NCI-H2107 (cell line): ENCODE data around the gene ZMIZ1.

Experiments used
- DNase-seq: peaks from one replicate; lab custom pipeline; 2025; lab: John Stamatoyannopoulos, UW

Gene ZMIZ1

DNA sequence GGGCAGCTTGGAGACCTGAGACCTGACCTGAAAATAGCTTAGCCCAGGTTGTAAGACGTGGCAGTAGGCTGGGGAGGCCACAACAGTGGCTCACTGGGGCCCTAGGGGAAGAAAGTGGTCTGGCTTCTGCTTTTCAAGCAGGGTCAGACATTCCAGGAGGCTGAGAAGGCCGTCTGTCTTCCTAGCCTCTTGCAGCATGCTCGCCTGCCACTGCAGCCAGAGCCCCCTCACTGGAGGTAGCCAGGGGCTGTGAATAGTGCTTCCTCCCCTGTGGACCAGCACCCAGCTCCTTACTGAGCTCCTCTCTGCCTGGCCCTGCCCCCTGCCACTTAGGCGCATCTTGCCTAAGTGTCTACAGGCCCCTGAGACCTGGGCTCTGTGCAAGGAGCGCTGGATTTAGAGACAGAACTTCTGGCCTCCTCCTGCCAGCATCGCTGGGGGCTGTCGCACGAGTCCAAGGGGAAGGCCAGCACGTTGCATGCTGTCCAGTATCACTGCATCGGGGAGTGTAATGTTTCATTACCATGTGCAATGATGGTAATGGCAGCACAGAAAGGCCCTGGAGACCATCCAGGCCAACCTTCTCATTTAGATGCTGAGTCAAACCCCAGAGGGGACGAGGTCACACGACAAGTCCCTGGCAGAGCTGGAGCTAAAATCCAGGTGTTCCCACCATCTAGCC is 12.7 kb downstream of the ZMIZ1 start:
- no peak for DNase-seq

DNA sequence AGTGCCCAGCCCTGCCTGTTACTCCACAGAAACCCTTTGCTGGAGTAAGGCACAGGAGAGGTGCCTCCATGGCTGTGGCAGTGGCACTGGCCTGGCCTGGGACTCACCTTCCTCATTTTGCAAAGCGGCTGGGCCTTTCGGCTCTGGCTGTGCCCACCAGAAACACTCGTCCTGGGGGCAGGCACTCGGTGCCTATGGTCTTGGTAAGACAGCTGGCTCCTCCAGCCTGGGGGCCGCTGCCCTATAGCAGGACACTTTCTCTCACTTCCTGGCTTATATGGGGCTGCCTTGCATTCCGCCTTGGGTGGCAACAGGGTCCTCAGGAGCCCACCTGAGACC is 13.2 kb downstream of the ZMIZ1 start:
- DNase-seq: no peak

DNA sequence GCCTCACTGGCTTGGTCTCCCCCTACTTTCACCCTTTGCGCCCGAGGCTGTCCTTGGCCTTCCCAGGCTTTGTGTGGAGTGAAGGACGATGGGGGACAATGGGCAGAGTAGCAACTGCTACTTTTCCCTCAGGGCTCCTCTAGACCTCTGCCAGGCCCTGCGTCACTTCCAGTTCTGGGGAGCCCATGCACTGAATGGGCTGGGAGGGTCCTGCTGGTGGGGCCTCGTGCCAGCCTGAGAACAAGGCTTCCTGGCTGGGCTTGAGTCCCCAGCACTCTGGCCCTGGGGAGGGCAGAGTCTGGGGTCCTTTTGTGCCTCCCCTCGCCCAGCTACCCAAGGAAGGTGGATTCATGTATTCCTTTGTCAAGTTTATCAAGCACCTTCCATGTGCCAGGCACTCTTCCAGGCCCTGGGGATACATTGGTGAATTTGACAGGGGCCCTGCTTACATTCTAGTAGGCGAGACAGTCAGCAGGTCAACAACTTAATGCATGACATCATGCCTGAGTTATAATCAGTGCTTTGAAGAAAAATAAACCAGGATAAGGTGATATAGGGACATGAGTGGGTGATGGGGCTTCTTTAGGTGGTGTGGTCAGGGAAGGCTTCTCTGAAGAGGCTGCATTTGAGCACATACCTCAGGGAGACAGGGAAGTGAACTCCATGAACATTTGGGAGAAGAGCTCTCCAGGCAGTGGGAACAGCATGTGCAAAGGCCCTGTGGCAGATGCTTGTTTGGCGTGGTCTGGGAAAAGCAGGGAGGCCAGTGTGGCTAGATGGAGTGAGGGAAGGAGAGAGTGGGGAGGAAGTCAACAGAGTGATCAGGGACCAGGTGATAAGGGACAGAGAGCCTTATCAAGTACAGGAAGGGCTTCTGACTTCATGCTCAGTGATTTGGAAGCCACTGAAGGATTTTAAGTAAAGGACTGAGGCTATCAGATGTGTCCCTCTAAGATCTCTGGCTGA is 14.1 kb downstream of the ZMIZ1 start:
- no peak for DNase-seq

- no peak for DNase-seq
These were observed 15.5 kb downstream of the ZMIZ1 start for GRCh38 chr10:79084012-79084971.

GRCh38 chr10:79084972-79085597 is 16.3 kb downstream of the ZMIZ1 start:
- no peak for DNase-seq

GRCh38 chr10:79086822-79087221 is 18.1 kb downstream of the ZMIZ1 start:
- DNase-seq: no peak

DNA sequence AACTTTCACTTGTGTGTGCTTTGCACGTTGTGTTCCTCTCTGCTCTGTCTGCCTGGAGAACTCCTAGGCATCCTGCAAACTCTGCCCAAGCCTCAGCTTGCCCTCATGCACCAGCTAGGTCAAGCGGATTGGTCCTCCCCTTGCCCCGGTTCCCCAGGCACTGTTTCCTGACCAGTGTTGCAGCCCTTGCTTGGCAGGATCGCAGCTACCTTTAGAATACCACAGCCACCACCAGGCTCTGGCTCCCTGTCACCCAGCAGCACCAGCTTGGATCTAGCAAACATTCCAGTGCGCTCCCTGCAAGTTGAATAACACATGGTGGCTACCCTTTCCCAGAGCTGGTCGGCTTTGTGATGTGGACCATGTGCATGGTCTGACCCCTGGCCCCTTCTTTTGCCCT is 19.0 kb downstream of the ZMIZ1 start:
- no peak for DNase-seq

DNA sequence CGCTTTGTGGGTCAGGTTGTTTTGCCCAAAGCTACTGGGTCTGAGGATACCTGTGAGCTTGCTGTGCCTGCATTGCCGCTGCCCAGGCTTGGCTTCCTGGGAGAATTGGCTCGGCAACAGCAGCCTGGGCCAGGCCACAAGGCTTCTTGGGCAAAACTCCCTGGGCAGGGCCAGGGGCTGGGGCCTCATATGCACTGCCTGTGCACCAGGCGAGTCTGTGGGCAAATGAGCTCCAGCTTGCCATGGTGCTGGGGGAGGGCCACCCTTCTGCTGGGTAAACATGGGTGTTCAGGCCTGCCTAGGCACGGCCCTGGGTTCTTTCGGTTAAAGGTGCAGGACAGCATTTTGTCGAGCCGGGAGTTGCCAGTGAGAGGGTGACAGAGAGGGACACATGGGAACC is 19.4 kb downstream of the ZMIZ1 start:
- DNase-seq: no peak

DNA sequence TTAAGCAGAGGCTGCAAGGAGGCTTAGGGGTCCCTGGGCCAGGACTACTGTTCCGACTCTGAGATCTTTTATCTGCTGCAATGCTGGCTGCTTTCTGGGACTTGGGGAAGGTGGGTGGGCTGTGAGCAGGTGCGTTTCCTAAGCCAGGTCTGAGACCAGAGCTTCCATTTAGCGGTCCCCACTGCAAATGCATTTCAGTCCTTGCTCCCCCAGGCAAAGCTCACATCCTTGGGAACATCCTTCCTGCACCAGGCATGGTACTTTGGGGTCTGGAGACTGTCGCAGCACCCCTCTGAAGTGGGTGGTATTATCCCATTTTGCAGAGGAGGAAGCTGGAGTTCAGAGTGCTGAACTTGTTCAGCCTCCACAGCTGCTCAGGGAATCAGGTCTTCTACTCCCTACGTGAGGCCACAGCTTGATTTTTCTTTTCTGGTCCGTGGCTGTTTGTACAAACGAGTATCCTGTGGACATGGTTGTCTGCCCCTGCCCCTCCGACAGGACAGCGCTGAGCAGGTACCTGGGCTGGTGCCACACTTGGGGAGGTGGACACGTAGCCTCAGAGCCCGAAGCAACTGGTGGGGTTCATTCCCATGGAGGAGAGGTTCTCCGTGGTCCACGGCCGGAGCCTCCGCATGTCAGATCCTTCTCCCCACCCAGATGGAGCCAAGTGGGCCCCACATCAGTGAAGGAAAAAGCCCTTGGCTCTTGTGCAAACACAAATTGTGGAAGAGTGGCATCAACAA is 20.0 kb downstream of the ZMIZ1 start:
- no peak for DNase-seq

DNA sequence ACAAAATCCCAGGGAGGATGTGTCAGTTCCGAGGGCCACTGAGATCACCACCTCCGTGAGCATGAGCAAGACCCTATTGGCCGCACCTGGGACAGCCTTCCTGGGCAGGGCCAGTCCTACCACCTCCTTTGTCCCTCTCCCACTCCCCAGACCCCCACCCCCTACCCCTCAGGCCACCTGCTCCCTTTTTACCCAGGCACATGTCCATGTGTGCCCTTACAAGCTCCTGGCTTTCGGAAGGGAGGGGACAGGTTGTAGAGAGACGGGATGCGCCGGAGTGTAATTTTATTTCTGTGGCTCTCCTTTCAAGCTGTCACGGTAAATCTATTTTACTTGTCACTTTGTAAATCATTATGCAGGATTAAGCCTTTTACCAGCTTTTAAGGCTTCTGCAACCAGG is 20.9 kb downstream of the ZMIZ1 start:
- no peak for DNase-seq

DNA sequence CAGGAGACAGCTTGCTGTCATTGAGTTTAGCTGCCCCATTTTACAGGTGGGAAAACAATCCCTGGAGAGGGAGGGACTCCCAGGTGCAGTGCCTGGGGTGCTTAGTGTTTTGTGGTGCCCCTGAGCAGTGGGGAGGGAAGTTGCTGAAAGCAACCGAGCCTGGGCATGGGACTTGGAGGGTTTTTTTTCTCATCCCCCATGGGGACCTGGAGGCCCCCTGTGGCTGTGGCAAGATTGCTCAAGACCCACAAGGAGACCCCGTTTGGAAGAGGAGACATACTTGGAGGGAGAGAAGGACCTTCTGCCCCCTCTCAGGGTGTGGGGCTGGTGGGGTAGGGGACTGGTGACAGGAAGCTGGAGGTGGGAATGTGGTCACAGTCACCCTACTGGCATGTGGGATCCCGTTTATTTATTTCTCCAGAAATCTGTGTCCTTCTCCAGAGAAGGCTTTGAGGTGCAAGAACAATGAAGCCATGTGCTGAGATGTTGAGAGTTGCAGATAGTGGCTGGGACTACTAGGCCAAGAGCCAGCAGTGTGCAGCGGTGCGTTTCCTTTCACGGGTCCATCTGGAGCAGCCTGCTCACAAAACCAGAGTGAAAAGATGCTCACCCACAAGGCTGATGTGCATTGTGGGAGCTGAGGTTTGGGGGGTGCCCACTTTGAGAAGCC is 21.5 kb downstream of the ZMIZ1 start:
- DNase-seq: no peak

DNA sequence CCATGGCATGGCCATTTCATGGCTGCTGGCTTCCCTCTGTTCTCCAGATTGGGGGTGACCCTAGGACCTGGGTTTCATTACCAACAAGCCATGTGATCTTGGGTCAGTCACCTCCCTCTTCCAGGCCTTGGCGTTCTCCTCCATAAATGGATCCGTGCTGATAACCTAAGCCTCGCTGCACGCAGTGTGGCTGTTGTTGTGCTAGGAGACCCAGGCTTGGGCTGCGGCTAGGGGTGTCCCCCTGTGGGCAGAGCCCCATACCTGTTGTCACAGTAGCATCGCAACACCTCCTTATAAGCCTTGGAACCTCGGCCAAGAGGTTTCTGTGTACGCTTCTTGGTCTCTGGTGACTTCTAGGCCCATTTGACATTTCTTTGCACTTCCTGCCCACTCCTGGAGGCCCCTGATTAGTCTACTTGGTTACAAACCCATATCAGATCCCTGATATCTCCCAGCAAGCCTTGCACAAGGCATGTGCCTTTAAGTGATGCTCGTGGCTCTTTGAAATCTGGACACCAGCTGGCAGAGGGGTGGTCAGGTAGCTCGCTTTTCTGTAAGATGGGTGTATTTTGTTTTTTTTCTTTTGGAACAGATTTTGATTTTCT is 23.6 kb downstream of the ZMIZ1 start:
- no peak for DNase-seq

DNA sequence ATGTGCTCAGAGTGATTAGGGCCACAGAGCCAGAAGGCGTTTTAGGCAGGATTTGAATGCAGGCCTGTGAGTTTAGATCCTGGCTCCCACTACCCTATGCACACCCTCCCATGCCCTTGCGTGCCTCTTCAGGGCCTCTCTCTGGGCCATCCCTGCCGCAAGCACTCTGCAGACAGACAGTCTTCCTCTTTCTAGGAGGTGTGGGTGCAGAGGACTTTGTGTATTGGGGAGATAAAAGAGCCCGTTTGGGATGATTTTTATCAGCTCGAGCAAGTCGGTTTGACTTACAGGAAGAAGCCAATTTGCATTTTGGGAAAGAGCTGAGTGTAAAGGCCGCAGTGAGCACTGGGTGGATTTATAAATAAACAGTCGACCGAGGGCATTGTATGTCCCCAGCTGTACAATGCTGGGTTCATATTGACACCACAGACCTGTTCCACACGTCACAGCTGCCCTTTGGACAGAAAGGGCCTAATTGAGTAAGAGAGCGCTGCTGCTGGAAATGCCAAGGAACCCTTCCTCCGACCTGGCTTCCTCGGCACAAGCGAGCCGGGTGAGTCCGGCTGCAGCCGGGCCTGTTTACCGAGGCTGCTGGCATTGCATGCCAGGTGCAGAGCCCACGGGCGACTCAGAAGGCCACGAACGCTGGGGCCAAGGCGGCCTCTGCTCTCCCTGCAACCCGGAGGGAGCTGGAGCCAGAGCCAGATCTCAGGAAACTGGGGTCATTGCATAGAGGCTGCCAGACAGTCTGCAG is 25.1 kb downstream of the ZMIZ1 start:
- DNase-seq: no peak

- no peak for DNase-seq
These were observed 25.8 kb downstream of the ZMIZ1 start for GRCh38 chr10:79094412-79095175.

DNA sequence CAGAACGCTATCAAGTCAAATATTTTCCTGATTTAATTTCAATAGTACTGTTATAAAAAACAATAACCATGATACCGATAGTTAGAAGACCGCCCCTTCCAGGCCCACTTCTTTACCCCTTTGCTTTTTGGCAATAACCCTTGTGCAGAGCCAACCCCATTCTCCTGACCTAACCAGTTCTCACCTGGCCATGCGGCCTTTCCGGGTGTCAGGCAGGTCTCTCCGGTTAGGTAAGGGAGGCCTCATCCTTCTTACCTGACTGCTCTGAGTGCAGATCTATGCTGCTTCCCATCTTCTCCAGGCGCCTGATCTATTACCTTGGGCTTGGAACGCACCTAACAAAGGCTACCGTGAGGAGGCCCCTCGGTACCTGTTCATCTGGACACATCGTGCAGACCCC is 26.6 kb downstream of the ZMIZ1 start:
- no peak for DNase-seq

DNA sequence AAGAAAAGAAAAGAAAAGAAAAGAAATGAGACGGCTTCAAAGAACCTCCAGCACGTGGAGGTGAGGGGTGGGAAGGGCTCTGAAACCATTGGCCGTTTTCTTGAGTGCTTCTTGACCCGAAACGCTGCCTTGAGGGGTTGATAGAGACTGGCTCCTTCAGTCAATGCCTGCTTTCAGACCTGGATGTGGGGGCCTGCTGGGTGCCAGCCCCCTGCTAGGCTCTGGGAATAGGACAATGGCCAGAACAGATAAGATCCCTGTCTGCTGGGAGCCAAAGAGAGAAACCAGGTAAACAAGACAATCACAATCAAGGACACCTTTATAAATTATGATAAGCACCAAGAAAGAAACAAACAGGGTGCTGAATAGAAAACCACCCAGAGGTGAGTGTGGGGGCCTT is 27.7 kb downstream of the ZMIZ1 start:
- DNase-seq: no peak

DNA sequence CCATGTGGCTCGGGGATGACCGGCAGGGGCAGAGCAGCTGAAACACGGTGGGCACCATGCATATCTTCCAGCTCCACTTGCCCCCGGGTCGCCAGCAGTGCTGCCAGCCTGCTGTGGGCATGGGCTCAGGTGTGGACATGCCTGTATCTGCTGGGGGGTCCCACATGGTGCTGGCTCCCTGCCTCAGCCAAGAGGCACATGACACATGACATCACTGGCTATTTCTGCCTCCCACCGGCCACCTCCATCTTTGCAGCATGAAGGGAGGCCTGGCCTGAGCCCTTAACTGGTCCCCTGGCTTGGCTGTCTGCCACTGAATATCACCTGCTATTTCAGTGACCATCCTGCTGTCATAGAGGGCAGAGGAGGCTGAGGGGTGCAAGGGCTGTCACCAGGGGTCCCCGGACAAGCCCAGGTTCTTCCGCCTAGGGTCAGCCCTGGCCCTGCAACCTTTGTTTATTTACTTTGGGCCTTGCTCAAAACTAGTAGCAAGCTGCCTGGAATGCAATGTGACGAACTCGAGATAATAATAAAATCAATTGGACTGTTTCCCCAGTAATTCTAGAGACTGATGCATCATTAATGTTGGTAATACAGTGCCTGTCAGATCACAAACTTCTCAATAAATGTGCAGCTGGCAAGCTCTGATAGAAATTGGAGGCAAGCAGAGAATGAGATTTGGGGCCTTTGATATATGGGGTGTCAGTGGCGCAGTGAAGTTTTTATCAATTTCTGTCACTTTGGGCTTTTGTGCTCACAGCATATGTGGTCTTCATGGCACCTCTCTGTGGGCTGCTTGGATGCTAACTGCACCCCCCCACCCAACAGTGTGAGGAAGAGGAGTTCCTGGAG is 28.5 kb downstream of the ZMIZ1 start:
- DNase-seq: no peak

DNA sequence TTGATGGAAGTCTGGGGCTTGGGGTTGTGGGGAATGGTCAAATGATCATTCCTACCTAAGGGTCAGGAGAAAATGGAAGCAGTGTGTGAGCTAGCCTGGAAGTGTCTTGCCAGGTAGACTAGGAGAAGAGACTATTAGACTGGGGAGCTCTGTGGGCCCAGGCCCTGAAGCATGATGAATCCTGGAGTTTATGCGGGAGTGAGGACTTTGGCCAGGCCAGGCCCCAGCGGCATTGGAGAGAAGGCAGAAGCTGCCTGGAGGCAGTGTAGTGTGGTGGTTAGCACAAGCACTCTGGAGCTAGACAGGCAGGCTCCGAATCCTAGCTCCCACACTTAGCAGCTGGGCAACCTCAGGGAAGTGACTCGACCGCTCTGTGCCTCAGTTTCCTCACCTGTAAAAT is 29.3 kb downstream of the ZMIZ1 start:
- no peak for DNase-seq
